ENCODE measurements around the gene POU5F1. TPM values are rescaled to one million over a fixed set of nuclear protein-coding genes. Genes with fewer than 3 reads are reported as not detected.

POU5F1 gene
- total and polyA plus RNA-seq, 3 donors from 2014 or later = 1.3 to 4.2 (median 3.0) TPM

GRCh38 chr6:31163922-31164321 lies 6.6 kb downstream of the POU5F1 start:
- H3K36me3 ChIP-seq (ENCODE audit: low read depth, missing control alignments) = no peaks in the 10 kb centered on the region
- peaks cover 2% of the 10 kb centered on the region for H3K4me1 ChIP-seq
- TF ChIP-seq POLR2A (IDR thresholded peaks at IDR 0.05) = no peak
- no peak for TF ChIP-seq CTCF (IDR thresholded peaks at IDR 0.05)
- H3K9me3 ChIP-seq = no peaks in the 10 kb centered on the region
- no peak overlapping the region for H3K27ac ChIP-seq
- intact Hi-C loops (cut with DNase I; ENCODE audit: low total_unique reads) = no loop called here
- DNase-seq = no peak
- no peaks in the 10 kb centered on the region for H3K27me3 ChIP-seq
- no peak overlapping the region for H3K4me3 ChIP-seq

- no peaks in the 10 kb centered on the region for H3K9me3 ChIP-seq
- TF ChIP-seq CTCF (IDR thresholded peaks at IDR 0.05) (no peak), POLR2A (IDR thresholded peaks at IDR 0.05) (no peak)
- no peak overlapping the region for H3K27ac ChIP-seq
- no peak for DNase-seq
- intact Hi-C loops (cut with DNase I; ENCODE audit: low total_unique reads) = no loop called here
- H3K4me1 ChIP-seq = peaks cover 4% of the 10 kb centered on the region
- H3K36me3 ChIP-seq (ENCODE audit: low read depth, missing control alignments) = no peaks in the 10 kb centered on the region
- WGBS, 2 donors = 85 to 93% methylated on average over 5 to 13 of the region's 13 CpGs
- H3K4me3 ChIP-seq = no peak overlapping the region
- H3K27me3 ChIP-seq = no peaks in the 10 kb centered on the region
These were observed 7.9 kb downstream of the POU5F1 start for GRCh38 chr6:31162463-31163165.

- Histone ChIP-seq H3K9me3 (no peaks in the 10 kb centered on the region), H3K36me3 (ENCODE audit: low read depth, missing control alignments) (no peaks in the 10 kb centered on the region), H3K27me3 (no peaks in the 10 kb centered on the region), H3K4me3 (no peak overlapping the region), H3K4me1 (peaks cover 11% of the 10 kb centered on the region), H3K27ac (no peak overlapping the region)
- TF ChIP-seq POLR2A (IDR thresholded peaks at IDR 0.05) (no peak), CTCF (IDR thresholded peaks at IDR 0.05) (no peak)
- intact Hi-C loops (cut with DNase I; ENCODE audit: low total_unique reads) = no loop called here
- WGBS, 2 donors = 94 to 95% methylated on average over 17 to 19 of the region's 19 CpGs
- no peak for DNase-seq
These were observed 9.0 kb downstream of the POU5F1 start for GRCh38 chr6:31161216-31162126.

- Histone ChIP-seq H3K27me3 (no peaks in the 10 kb centered on the region), H3K4me1 (peaks cover 11% of the 10 kb centered on the region), H3K4me3 (peak overlapping the region; percentile 57 to 78), H3K36me3 (ENCODE audit: low read depth, missing control alignments) (no peaks in the 10 kb centered on the region), H3K9me3 (no peaks in the 10 kb centered on the region), H3K27ac (no peak overlapping the region)
- no peak for DNase-seq
- WGBS, 2 donors = 11 to 19% methylated on average over 20 to 35 of the region's 35 CpGs
- intact Hi-C loops (cut with DNase I; ENCODE audit: low total_unique reads) = no loop called here
- TF ChIP-seq CTCF (IDR thresholded peaks at IDR 0.05) (no peak), POLR2A (IDR thresholded peaks at IDR 0.05) (no peak)
These were observed 11.3 kb downstream of the POU5F1 start for GRCh38 chr6:31158863-31159855.
